ENCODE data around the gene COX6B2. TPM values are rescaled to one million over a fixed set of nuclear protein-coding genes. Genes with fewer than 3 reads are reported as not detected.

Gene COX6B2
- total RNA-seq, 4 donors from 2014 or later = 4.0 to 58.7 (median 21.0) TPM

GRCh38 chr19:55304279-55304978 is 50.1 kb downstream of the COX6B2 start:
- DNase-seq = peak; percentile 39
- in situ Hi-C loops (cut with MboI; ENCODE audit: low pct_ligation_motif_present in 1 of 4, low pct_unique_long_range_greater_than_20kb in 1 of 4, low sequenced_read_pairs in 3 of 4) = no loop called here
- Histone ChIP-seq H3K4me3 (no peak overlapping the region), H3K36me3 (no peaks in the 10 kb centered on the region), H3K9me3 (no peaks in the 10 kb centered on the region), H3K27ac (no peak overlapping the region), H3K4me1 (peaks cover 4 to 10% (median 9%) of the 10 kb centered on the region in 4 donors), H3K27me3 (no peaks in the 10 kb centered on the region)
- WGBS, 2 donors (ENCODE audit: low coverage in 1 of 2) = 77 to 89% methylated on average over 13 to 39 of the region's 39 CpGs
- intact Hi-C loops (cut with DNase I; ENCODE audit: low total_unique reads) = loop anchor here (5.0 kb wide), 1 partner anchor 78 kb away; the partner anchor contains the start of gene TMEM238
- TF ChIP-seq EP300 (IDR thresholded peaks at IDR 0.05; ENCODE audit: low read depth) = no peak
- TF ChIP-seq POLR2AphosphoS5 (IDR thresholded peaks at IDR 0.05) = no peak

GRCh38 chr19:55303477-55303876 is 51.0 kb downstream of the COX6B2 start:
- WGBS, 2 donors (ENCODE audit: low coverage in 1 of 2) = 97% methylated on average over 11 of the region's 11 CpGs; no CpG with 5 or more reads in 1 of the 2 donors
- no peak for DNase-seq
- H3K27ac ChIP-seq = no peak overlapping the region
- in situ Hi-C loops (cut with MboI; ENCODE audit: low pct_ligation_motif_present in 1 of 4, low pct_unique_long_range_greater_than_20kb in 1 of 4, low sequenced_read_pairs in 3 of 4) = no loop called here
- no peaks in the 10 kb centered on the region for H3K9me3 ChIP-seq
- no peaks in the 10 kb centered on the region for H3K36me3 ChIP-seq
- peaks cover 4 to 10% (median 9%) of the 10 kb centered on the region in 4 donors for H3K4me1 ChIP-seq
- no peak for TF ChIP-seq POLR2A (IDR thresholded peaks at IDR 0.05)
- TF ChIP-seq CTCF (IDR thresholded peaks at IDR 0.05) = no peak
- no peak for TF ChIP-seq EP300 (IDR thresholded peaks at IDR 0.05; ENCODE audit: low read depth)
- TF ChIP-seq POLR2AphosphoS5 (IDR thresholded peaks at IDR 0.05) = no peak
- intact Hi-C loops (cut with DNase I; ENCODE audit: low total_unique reads) = loop anchor here (5.0 kb wide), 1 partner anchor 79 kb away; the partner anchor contains the start of gene TMEM238
- H3K27me3 ChIP-seq = no peaks in the 10 kb centered on the region
- no peak overlapping the region for H3K4me3 ChIP-seq

- in situ Hi-C loops (cut with MboI; ENCODE audit: low pct_ligation_motif_present in 1 of 4, low pct_unique_long_range_greater_than_20kb in 1 of 4, low sequenced_read_pairs in 3 of 4) = no loop called here
These were observed 52.2 kb downstream of the COX6B2 start for GRCh38 chr19:55302318-55302703.

GRCh38 chr19:55301459-55302317 is 52.8 kb downstream of the COX6B2 start:
- H3K36me3 ChIP-seq = no peaks in the 10 kb centered on the region
- H3K4me1 ChIP-seq = peaks cover 4 to 10% (median 9%) of the 10 kb centered on the region in 4 donors
- intact Hi-C loops (cut with DNase I; ENCODE audit: low total_unique reads) = loop anchor here (5.0 kb wide), 1 partner anchor 81 kb away; the partner anchor contains the start of gene TMEM238
- no peaks in the 10 kb centered on the region for H3K9me3 ChIP-seq
- H3K27ac ChIP-seq = peak overlapping the region in 1 of 4 donors; percentile 9
- H3K27me3 ChIP-seq = no peaks in the 10 kb centered on the region
- WGBS, 2 donors (ENCODE audit: low coverage in 1 of 2) = 9 to 11% methylated on average over 8 to 42 of the region's 42 CpGs
- peak; percentile 95 to 99 (median 98) for TF ChIP-seq CTCF (IDR thresholded peaks at IDR 0.05)
- no peak for TF ChIP-seq POLR2A (IDR thresholded peaks at IDR 0.05)
- TF ChIP-seq POLR2AphosphoS5 (IDR thresholded peaks at IDR 0.05) = no peak
- in situ Hi-C loops (cut with MboI; ENCODE audit: low pct_ligation_motif_present in 1 of 4, low pct_unique_long_range_greater_than_20kb in 1 of 4, low sequenced_read_pairs in 3 of 4) = no loop called here
- peak overlapping the region in 3 of 4 donors; percentile 8 to 41 (median 24) for H3K4me3 ChIP-seq
- DNase-seq = peak; percentile 93

More at GRCh38 chr19:55302318-55302703, 52.2 kb downstream of the COX6B2 start:
- TF ChIP-seq POLR2AphosphoS5 (IDR thresholded peaks at IDR 0.05) = no peak
- no peak for DNase-seq
- no peaks in the 10 kb centered on the region for H3K36me3 ChIP-seq
- no peaks in the 10 kb centered on the region for H3K9me3 ChIP-seq
- peak overlapping the region in 1 of 4 donors; percentile 41 for H3K4me3 ChIP-seq
- no peaks in the 10 kb centered on the region for H3K27me3 ChIP-seq
- peaks cover 4 to 10% (median 9%) of the 10 kb centered on the region in 4 donors for H3K4me1 ChIP-seq
- H3K27ac ChIP-seq = no peak overlapping the region
- intact Hi-C loops (cut with DNase I; ENCODE audit: low total_unique reads) = loop anchor here (5.0 kb wide), 1 partner anchor 80 kb away; the partner anchor contains the start of gene TMEM238
- 71% methylated on average over 9 to 12 of the region's 12 CpGs for WGBS, 2 donors (ENCODE audit: low coverage in 1 of 2)
